ENCODE data around the gene UBE2QL1.
A peak's percentile ranks its signal among the peaks of the same experiment; 100 is the strongest.

The UBE2QL1 gene

GRCh38 chr5:6418679-6419276 lies 29.9 kb upstream of the UBE2QL1 start:
- Histone ChIP-seq H3K4me3 (ENCODE audit: severe bottlenecking) (no peak overlapping the region), H3K9me3 (ENCODE audit: severe bottlenecking) (no peaks in the 10 kb centered on the region), H3K4me1 (ENCODE audit: insufficient read depth, poor library complexity, severe bottlenecking) (peaks cover 13% of the 10 kb centered on the region), H3K27me3 (ENCODE audit: insufficient read depth, poor library complexity, severe bottlenecking) (no peaks in the 10 kb centered on the region), H3K36me3 (ENCODE audit: low read depth) (no peaks in the 10 kb centered on the region), H3K27ac (ENCODE audit: poor library complexity, severe bottlenecking) (peak overlapping the region; percentile 59)
- TF ChIP-seq CTCF (IDR thresholded peaks at IDR 0.05; ENCODE audit: poor library complexity, severe bottlenecking) = no peak
- ATAC-seq (ENCODE audit: low read depth) (no peak), DNase-seq (ENCODE audit: low spot score) (no peak)

GRCh38 chr5:6419340-6419852 lies 29.3 kb upstream of the UBE2QL1 start:
- DNase-seq (ENCODE audit: low spot score) = no peak
- H3K9me3 ChIP-seq (ENCODE audit: severe bottlenecking) = no peaks in the 10 kb centered on the region
- H3K36me3 ChIP-seq (ENCODE audit: low read depth) = no peaks in the 10 kb centered on the region
- peaks cover 13% of the 10 kb centered on the region for H3K4me1 ChIP-seq (ENCODE audit: insufficient read depth, poor library complexity, severe bottlenecking)
- TF ChIP-seq CTCF (IDR thresholded peaks at IDR 0.05; ENCODE audit: poor library complexity, severe bottlenecking) = no peak
- no peaks in the 10 kb centered on the region for H3K27me3 ChIP-seq (ENCODE audit: insufficient read depth, poor library complexity, severe bottlenecking)
- H3K27ac ChIP-seq (ENCODE audit: poor library complexity, severe bottlenecking) = peak overlapping the region; percentile 59
- no peak overlapping the region for H3K4me3 ChIP-seq (ENCODE audit: severe bottlenecking)
- peak; percentile 79 for ATAC-seq (ENCODE audit: low read depth)

- no peaks in the 10 kb centered on the region for H3K36me3 ChIP-seq (ENCODE audit: low read depth)
- H3K4me3 ChIP-seq (ENCODE audit: severe bottlenecking) = no peak overlapping the region
- no peaks in the 10 kb centered on the region for H3K27me3 ChIP-seq (ENCODE audit: insufficient read depth, poor library complexity, severe bottlenecking)
- no peak for TF ChIP-seq CTCF (IDR thresholded peaks at IDR 0.05; ENCODE audit: poor library complexity, severe bottlenecking)
- peak overlapping the region; percentile 8 for H3K27ac ChIP-seq (ENCODE audit: poor library complexity, severe bottlenecking)
- ATAC-seq (ENCODE audit: low read depth) (no peak), DNase-seq (ENCODE audit: low spot score) (no peak)
- peaks cover 13% of the 10 kb centered on the region for H3K4me1 ChIP-seq (ENCODE audit: insufficient read depth, poor library complexity, severe bottlenecking)
- H3K9me3 ChIP-seq (ENCODE audit: severe bottlenecking) = no peaks in the 10 kb centered on the region
These were observed 25.1 kb upstream of the UBE2QL1 start for GRCh38 chr5:6423327-6424109.

GRCh38 chr5:6424110-6424659 lies 24.5 kb upstream of the UBE2QL1 start:
- Histone ChIP-seq H3K4me1 (ENCODE audit: insufficient read depth, poor library complexity, severe bottlenecking) (peaks cover 7% of the 10 kb centered on the region), H3K36me3 (ENCODE audit: low read depth) (no peaks in the 10 kb centered on the region), H3K4me3 (ENCODE audit: severe bottlenecking) (no peak overlapping the region), H3K9me3 (ENCODE audit: severe bottlenecking) (no peaks in the 10 kb centered on the region), H3K27ac (ENCODE audit: poor library complexity, severe bottlenecking) (no peak overlapping the region), H3K27me3 (ENCODE audit: insufficient read depth, poor library complexity, severe bottlenecking) (no peaks in the 10 kb centered on the region)
- no peak for ATAC-seq (ENCODE audit: low read depth)
- TF ChIP-seq CTCF (IDR thresholded peaks at IDR 0.05; ENCODE audit: poor library complexity, severe bottlenecking) = no peak
- no peak for DNase-seq (ENCODE audit: low spot score)

Data from RWPE2 (cell line).